ACHN (cell line): Measurements from ENCODE around the gene TPM4.
"Not testable (repeated sequence)": the region's sequence is repeated elsewhere in the genome, so short reads cannot be mapped to it uniquely, and the experiment has no call there.

ENCODE experiments used
- DNase-seq: peaks from one replicate; pipeline ENCODE4 v3.0.0-alpha.2; 2015
- in situ Hi-C: cut with HindIII; loops from 2 replicates; pipeline ENCODE4 v1.10.0; 2017; ENCODE audit warnings: low sequenced_read_pairs, low pct_ligation_motif_present, low pct_unique_long_range_greater_than_20kb

The TPM4 gene

DNA sequence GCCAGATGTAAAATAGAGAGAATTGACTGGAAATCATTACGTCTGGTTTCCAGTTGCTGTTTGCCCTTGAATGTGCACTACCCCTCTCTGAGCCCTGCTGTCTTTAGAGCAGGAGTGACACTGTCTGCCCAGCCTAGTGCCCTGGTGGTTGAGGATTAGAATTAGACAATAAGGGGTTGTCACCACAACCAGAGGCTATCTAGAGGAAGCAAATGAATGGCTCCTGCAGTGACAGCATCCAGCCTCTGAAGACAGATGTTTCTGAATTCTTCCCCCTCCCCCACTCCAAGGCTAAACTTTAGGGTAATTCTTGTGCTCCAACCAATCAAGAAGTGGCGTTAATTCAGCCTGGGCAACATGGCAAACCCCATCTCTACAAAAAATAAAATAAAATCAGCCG is 37.4 kb downstream of the TPM4 start:
- in situ Hi-C loops, result no loop called here
- DNase-seq, result no peak

DNA sequence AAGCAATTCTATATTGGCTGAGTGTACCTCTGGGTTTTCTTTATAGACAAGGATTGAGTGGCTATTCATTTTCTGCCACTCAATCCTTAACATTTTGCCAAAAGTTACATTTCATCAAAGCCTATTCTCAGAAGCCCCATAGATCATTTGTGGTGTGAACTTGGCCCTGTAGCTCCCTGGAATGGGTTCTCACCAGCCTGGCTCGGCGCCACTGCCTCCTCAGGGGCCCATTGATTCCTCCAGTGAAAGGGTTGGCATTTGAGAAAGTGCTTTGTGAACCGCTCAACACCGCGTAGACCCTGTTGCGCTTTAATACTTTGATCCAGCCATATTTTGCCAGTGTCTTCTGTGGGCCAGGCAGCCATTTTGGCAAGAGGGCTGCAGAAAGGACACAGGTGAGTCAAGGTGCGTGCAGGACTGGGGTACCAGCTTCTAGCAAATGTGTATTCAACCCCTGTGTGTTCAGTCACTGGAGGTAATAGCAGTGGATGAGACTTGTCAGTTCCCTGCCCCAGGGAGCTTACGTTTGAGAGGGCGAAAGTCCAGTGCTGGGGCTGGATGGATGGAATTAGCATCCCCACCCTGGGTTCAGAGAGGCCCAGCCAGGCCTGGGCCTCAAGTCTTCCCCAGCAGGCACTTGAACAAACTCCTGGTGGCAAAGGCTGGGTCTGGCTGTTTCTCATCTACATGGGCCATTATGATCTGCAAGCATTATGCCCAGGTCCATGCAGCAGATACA is 39.2 kb downstream of the TPM4 start:
- no peak for DNase-seq
- in situ Hi-C loops, result no loop called here

DNA sequence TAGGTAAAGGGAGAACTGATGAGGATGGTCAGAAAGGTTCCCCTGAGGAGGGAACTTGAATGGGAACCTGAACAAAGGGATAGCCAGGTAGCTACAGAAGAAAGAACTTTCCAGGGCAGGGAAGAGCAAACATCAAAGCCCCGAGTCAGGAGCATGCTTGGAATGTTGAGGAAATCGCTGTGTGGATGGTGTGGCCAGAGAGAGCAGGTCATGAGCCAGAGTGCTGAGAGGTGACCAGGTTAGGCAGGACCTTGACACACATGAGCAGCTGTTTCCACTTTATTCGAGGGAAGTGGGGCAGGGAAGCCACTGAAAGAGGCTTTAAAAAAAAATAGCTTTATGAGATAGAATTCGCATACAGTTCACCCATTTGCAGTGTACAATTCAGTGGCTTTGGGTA is 39.8 kb downstream of the TPM4 start:
- in situ Hi-C loops, result no loop called here
- no peak for DNase-seq

DNA sequence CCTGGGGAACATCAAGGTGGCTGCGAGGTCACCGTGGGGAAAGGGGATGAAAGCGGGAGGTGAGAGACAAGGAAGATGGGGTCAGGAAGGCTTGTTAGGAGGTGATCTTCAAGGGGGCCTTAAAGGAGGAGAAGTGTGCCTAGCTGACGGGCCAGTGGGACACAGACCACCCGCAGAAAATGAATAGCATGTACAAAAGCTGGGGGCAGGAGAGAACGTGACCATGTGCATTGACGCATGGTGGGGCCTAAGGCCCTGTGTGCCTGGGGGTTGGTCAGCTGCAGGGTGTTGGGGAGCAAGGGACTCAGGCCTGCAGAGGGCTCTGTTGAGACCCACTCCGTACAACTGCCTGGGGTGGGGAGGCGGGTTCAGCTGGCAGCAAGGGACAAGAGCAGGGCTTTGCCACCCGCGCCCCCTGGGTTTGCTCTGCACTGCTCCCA is 41.3 kb downstream of the TPM4 start:
- in situ Hi-C loops, result no loop called here
- no peak for DNase-seq

DNA sequence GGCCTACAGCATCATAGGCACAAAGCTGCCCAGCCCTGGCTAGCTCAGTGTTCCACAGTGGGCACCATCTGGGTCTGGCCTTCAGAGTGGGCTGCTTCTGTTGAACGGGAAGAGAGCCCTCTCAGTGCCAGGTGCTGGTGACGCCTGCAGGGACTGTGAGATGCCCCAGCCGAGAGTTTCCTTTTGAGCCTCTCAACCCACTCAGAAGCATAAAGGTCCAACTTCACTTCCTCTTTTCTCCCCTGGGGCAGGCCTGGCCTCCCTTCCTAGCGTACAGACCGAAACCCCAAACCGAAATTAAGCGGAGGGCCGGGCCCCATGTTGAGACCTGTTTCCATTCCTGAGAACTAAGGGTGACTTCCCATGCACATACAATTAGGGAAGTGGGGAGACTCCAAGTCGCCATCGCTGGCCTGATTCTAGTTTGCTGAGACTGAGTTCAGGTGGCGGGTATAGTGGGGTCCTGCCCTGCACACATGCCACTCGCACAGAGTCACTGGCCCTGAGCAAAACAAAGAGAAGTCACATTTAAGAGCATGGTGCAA is 42.3 kb downstream of the TPM4 start:
- in situ Hi-C loops, result no loop called here
- DNase-seq, result no peak

DNA sequence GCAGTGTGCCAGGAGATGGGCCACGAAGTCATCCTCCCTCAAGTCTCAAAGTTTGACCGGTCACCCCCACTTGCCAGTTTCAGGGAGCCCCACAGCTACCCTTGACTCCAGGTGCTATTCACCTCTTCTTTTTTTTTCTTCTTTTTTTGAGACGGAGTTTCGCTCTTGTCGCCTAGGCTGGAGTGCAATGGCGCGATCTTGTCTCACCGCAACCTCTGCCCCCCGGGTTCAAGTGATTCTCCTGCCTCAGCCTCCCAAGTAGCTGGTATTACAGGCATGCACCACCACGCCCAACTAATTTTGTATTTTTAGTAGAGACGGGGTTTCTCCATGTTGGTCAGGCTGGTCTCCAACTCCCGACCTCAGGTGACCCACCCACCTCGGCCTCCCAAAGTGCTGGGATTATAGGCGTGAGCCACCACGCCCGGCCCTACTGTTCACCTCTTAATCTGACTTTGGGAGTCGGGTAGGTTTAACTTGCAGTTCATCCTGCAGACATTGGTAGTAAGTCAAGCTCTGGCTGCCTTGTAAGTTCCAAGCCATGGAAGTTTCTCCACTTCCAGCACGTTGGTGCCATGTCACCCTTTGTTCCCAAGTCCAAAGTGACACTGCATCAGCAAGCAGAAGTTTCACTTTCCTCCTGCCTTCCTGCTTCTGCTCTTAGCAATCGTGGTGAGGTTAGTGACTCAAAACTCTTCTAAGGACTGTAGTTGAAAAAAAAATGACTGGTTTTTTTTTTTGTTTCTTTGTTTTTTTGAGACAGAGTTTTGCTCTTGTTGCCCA is 43.0 kb downstream of the TPM4 start:
- in situ Hi-C loops, DNase-seq: not testable (repeated sequence)

DNA sequence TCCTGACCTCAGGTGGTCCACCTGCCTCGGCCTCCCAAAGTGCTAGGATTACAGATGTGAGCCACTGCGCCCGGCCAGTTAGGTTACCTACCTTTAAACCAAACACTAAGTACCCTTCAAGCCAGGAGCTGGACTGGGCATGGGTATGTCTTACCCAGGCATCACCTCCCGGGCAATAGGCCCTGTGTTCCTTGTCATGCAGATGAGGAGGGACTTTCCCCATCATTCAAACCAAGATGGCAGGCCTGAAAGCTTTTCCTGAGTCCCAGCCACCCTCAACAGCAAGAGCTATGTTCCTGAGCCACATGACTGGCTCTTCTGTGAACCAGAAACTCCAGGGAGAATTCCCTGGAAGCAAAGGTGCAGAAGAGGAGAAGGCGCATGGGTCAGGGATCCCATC is 44.8 kb downstream of the TPM4 start:
- in situ Hi-C loops, result no loop called here
- DNase-seq, result no peak

DNA sequence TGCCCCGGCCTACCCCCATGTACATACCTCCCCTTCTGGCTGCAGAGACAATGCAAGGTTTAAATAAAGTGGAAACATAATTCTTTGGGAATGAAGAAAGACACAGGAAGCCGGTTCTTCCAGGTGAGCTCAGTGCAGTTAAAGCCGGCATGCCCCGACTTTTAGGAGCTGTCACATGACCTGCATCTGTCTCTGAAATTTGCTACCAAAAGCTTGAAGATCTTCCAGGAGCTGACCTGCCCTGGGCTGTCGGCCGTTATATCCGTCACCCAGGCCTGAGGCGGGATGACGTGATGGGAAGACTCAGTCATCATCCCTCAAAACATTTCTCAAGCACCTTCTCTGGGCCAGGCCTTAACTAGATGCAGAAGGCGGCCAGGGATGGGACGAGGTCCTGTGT is 45.7 kb downstream of the TPM4 start:
- no peak for DNase-seq
- in situ Hi-C loops, result no loop called here

DNA sequence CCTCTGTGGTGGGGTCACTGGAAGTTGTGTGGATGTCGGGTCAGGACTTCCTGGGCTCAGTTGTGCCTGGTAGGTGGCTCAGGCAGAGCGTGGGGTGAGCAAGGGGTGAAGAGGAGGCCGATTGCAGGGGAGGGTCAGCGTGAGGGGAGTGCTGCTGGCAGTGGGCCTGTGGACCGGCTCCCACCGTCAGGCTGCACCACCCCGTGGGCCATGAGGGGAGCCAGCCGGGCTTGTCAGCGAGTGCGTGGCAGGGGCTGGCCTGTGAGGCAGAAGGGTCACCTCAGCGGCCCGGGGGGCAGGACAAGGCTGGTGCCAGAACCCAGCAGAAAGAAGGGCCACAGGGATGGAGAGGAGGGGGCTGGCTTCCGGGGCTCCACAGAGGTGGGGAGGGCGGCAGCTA is 48.7 kb downstream of the TPM4 start:
- DNase-seq, result no peak
- in situ Hi-C loops, result no loop called here

DNA sequence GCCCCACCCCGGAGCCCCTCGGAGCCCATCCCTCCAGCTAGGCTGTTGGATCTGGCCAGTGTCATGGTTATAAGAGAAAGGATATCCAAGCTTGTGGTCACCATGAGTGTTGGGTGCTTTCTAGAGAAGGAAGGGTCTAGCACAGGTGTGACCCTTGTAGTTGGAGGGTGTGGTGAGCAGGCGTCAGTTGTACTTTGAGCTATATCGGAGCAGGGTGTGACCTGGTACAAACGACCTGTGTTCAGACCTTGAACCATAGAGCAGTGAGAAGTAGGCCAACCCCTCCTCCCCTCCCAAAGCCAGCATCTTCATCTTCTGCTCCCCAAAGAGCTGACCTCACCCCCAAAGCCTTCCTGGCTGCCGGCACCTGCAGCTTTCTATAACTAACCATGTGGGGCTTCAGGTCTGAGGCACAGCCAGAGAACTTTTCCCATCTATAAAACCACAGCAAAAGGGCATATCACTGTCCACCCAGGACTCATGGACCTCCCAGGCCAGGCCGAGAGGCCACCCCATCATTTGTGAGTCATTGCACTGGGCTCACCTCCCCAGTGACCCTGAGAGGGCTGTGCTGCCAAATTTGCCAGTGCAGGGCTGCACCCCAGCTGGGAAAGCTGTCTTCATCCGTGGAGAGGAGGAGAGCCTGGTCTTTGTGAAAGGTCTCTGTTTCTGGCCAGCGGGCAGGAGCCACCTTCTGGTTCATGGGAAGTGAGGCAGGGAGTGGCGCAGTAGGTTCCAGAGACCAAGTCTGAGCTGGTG is 49.6 kb downstream of the TPM4 start:
- DNase-seq, result no peak
- in situ Hi-C loops, result no loop called here

DNA sequence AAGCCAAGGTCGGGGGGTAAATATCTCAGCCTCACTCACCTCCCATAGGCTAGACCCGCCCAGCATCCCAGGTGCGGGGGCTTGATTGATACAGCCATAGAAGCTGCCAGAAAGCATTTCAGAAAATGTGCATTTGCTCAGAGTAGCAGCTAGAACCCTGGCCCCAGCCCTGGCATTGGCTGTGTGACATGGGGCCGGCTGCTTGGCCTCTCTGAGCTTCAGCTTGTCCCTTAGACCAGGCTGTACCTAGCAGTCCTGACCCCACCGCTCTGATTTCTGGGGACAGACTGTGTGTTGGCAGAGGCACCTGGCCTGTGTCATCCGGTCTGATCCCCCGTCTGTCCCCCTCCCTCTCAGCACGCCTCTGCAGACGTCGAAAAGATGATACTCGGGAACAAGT is 50.8 kb downstream of the TPM4 start:
- DNase-seq, result no peak
- in situ Hi-C loops, result no loop called here

DNA sequence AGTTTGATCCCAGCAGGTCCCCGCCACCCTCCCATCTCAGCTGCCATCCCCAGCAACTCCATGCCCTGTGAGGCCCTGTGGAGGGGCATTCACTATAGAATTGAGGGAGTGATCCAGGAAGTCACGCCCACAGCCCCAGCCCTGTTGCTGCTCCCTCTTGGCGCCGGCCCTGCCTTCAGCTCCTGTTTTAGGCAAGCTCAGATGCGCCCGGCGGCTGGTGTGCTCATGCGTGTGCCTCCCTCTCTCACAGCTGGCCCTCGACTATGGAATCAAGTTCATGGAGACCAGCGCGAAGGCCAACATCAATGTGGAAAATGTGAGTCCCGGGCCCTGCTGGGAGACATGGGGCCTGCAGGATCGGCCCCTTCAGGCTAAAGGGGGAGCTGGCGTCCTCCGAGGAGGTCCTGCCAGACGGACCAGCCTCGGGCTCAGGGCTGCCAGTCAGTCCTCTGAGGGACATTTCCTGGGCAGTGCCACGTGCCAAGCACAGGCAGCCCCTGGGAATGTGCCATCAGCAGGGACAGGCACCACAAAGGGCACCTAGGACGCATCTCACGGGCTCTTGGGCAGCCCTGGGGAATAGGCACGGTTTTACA is 51.6 kb downstream of the TPM4 start:
- in situ Hi-C loops, result no loop called here
- DNase-seq, result no peak

DNA sequence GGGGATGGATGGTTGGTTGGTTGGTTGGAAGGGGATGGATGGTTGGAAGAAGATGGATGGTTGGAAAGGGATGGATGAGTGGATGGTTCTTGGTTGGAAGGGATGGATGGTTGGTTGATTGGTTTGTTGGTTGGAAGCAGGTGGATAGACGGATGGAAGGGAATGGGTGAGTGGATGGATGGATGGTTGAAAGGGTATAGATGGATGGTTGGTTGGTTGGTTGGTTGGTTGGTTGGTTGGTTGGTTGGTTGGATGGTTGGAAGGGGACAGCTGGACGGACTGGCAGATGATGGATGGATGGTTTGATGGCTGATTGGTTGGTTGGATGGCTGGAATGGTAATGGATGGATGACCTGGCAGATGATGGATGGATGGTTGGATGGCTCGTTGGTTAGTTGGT is 55.4 kb downstream of the TPM4 start:
- in situ Hi-C loops, result no loop called here
- no peak for DNase-seq

DNA sequence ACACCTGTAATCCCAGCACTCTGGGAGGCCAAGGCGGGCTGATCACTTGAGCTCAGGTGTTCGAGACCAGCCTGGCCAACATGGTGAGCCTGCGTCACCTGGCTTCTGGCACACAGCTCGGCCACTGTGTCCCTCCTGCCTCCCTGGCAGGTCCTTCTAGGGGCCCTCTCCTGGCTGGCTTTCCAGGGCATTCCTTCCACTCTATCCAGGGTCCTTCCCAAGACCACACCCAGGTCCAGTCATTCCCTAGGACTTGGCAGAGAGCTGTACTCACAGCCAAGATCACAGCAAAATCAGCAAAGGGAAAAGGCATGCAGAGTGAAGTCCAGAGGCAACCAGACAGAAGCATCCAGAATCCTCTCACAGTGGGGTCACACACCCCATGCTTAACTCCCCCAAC is 57.5 kb downstream of the TPM4 start:
- in situ Hi-C loops, result no loop called here

DNA sequence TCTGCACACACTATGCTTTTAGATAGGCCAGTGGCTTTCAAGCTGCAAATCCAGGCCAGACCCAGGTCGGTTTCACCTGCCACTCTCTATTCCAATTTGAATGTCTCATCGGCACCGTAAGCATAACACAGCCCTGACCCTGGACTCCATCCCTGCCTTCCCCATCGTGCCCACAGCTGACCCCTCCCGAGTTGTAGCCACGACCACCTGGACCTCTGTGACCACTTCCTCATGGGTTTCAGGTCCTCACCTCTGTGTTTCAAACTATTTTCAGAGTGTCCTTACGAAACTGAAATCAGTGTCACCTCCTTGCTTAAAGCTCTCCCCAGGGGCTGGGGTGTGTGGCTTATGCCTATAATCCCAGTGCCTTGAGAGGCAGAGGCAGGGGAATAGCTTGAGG is 58.2 kb downstream of the TPM4 start:
- in situ Hi-C loops, result no loop called here
- DNase-seq, result no peak

More for the DNA sequence above, 57.5 kb downstream of the TPM4 start:
- no peak for DNase-seq

DNA sequence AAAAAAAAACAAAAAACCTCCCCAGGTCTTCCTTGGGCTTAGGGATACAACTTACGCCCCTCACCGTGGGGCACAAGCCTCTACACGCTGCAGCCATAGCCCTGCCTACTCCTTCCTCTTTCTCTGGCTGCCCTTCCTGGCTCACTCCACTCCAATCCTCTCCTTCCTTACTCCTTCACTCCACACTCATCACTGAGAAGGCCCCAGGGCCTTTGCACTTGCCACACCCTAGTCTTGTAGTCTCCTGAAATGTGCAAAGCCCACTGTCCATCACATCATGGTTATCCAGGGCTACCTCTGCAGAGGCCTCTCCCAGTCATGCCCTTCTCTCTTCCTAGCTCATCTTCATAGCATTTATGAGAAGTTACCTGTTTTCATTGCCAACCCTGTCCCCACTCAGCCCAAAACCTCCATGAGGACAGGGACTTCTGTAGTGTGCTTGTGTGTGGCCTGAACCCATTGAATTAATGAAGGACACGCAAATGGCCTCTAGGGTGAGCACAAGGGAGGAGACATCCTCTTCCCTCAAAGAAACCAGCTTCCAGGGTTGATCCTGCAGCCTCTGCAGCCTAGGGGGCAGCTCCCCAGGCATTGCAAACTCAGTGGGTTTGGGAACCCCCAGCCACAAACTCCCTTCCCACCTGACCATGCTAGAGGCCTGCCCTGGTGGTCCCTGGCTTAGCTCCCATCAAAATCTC is 59.3 kb downstream of the TPM4 start:
- no peak for DNase-seq
- in situ Hi-C loops, result no loop called here

DNA sequence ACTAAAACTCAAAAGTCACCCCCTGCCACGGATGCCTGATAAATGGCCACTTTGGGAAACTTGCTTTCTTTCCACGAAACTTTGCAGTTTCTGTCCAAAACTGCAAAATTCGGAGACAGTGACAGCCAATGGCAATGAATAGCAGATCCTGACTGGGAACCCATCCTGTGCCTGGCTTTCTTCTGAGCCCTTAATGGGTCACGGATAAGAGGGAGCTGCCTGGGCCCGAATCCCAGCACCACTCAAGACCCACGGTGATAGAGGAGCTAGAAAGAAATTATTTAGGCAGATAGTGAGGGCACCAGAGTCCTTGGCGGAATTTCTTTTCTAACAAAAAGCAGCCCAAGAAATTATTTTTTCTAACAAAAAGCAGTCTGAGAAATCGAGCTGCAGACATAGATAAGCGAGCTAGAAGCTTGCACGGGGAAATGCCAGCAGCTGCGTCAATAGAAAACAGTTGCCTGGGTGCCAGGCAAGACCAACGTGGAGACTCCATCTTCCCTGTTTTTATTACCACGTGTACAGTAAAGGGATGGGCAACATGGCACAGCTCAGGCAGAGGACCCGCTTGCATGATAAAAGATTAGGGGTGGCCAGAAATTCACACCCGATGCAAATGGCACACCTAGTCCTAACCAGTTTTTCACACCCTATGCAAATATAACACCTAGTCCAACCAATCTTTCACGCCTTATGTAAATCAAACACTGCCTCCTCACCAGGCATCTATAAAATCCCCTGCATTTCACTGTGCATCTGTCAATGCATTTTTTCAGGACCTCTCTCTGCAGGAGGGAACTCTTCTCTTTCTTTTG is 60.1 kb downstream of the TPM4 start:
- DNase-seq, result no peak
- in situ Hi-C loops, result no loop called here

DNA sequence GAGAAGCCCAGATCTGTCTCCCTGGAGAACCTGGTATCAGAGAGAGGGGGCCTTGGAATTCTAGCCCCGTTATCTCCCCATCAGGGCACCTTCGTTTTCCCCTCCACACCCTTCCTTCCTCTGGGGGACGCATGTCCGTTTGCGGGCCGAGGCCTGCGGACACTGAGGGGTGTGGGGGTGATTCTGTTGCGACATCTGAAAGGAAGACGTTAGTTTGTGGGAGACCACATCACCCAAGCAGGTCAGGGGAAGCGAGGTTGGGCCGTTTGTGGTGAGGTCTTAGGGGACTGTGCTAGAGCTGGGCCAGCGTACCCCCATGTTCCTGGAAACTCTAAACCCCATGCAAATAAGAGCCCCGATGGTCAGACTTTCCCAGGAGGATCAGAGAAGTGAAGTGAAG is 63.5 kb downstream of the TPM4 start:
- no peak for DNase-seq
- in situ Hi-C loops, result no loop called here
